Ishikawa (cell line): ENCODE data around the gene HES7.

Source experiments
- CEBPB ChIP-seq: IDR thresholded peaks from 2 replicates; pipeline ENCODE4 v1.6.1; 2012
- CREB1 ChIP-seq: IDR thresholded peaks from 2 replicates; pipeline ENCODE4 v1.6.1; 2012; ENCODE audit warnings: low read depth
- EGR1 ChIP-seq: IDR thresholded peaks from 2 replicates; pipeline ENCODE4 v1.6.1; 2012
- EP300 ChIP-seq: IDR thresholded peaks from 2 replicates; pipeline ENCODE4 v1.6.1; 2012; ENCODE audit warnings: borderline replicate concordance
- FOXM1 ChIP-seq: IDR thresholded peaks from 2 replicates; pipeline ENCODE4 v1.6.1; 2012; ENCODE audit warnings: low read depth, borderline replicate concordance
- MAX ChIP-seq: IDR thresholded peaks from 2 replicates; pipeline ENCODE4 v1.6.1; 2012
- NFIC ChIP-seq: IDR thresholded peaks from 2 replicates; pipeline ENCODE4 v1.6.1; 2012
- RAD21 ChIP-seq: IDR thresholded peaks from 2 replicates; pipeline ENCODE4 v1.6.1; 2012; ENCODE audit warnings: low read depth
- REST ChIP-seq: IDR thresholded peaks from 2 replicates; pipeline ENCODE4 v1.6.1; 2012; ENCODE audit warnings: low read depth, mild to moderate bottlenecking
- TAF1 ChIP-seq: IDR thresholded peaks from 2 replicates; pipeline ENCODE4 v1.6.1; 2012; ENCODE audit warnings: low read depth, mild to moderate bottlenecking
- TCF12 ChIP-seq: IDR thresholded peaks from 2 replicates; pipeline ENCODE4 v1.6.1; 2012; ENCODE audit warnings: low read depth
- TEAD4 ChIP-seq: IDR thresholded peaks from 2 replicates; pipeline ENCODE4 v1.6.1; 2012
- USF1 ChIP-seq: IDR thresholded peaks from 2 replicates; pipeline ENCODE4 v1.6.1; 2012
- YY1 ChIP-seq: IDR thresholded peaks from 2 replicates; pipeline ENCODE4 v1.6.1; 2012; ENCODE audit warnings: low read depth
- ZBTB7A ChIP-seq: IDR thresholded peaks from 2 replicates; pipeline ENCODE4 v1.6.1; 2012; ENCODE audit warnings: low read depth

HES7 gene

GRCh38 chr17:8121407-8121680 lies 2.6 kb downstream of the HES7 start:
- TF ChIP-seq EGR1, result no peak
- TF ChIP-seq CREB1, result no peak
- no peak for TF ChIP-seq FOXM1
- TF ChIP-seq RAD21, result no peak
- no peak for TF ChIP-seq TEAD4
- no peak for TF ChIP-seq NFIC

- TF ChIP-seq FOXM1, result no peak
- TF ChIP-seq USF1, result peak; percentile 15; the same call in 1 of the 2 replicates
- peak; percentile 30 for TF ChIP-seq MAX
- peak; percentile 75 for TF ChIP-seq CEBPB
- no peak; the same call in 1 of the 2 replicates for TF ChIP-seq YY1
- TF ChIP-seq EGR1, result no peak
- no peak for TF ChIP-seq TAF1
- TF ChIP-seq NFIC, result no peak
- TF ChIP-seq EP300, result no peak; the same call in 1 of the 2 replicates
- no peak for TF ChIP-seq REST
- TF ChIP-seq TEAD4, result peak; percentile 94
- TF ChIP-seq CREB1, result no peak
- no peak for TF ChIP-seq RAD21
- 0 out of 2 replicates have a peak, but pooled peaks have one; percentile 53 for TF ChIP-seq ZBTB7A
- 0 out of 2 replicates have a peak, but pooled peaks have one; percentile 42 for TF ChIP-seq TCF12
These were observed 3.1 kb downstream of the HES7 start for GRCh38 chr17:8120520-8121406.

GRCh38 chr17:8119581-8120519 lies 4.1 kb downstream of the HES7 start:
- peak; percentile 10; the same call in 1 of the 2 replicates for TF ChIP-seq NFIC
- TF ChIP-seq ZBTB7A, result no peak
- peak; percentile 95 for TF ChIP-seq TEAD4
- no peak for TF ChIP-seq YY1
- 0 out of 2 replicates have a peak, but pooled peaks have one; percentile 6 for TF ChIP-seq USF1
- peak; percentile 34; the same call in 1 of the 2 replicates for TF ChIP-seq FOXM1
- peak; percentile 62; the same call in 1 of the 2 replicates for TF ChIP-seq CEBPB
- no peak for TF ChIP-seq REST
- TF ChIP-seq CREB1, result 0 out of 2 replicates have a peak, but pooled peaks have one; percentile 24
- peak; percentile 46; the same call in 1 of the 2 replicates for TF ChIP-seq MAX
- TF ChIP-seq RAD21, result no peak
- peak; percentile 24; the same call in 1 of the 2 replicates for TF ChIP-seq TCF12
- no peak; the same call in 1 of the 2 replicates for TF ChIP-seq EP300

GRCh38 chr17:8118769-8119580 lies 4.9 kb downstream of the HES7 start:
- no peak for TF ChIP-seq YY1
- no peak for TF ChIP-seq USF1
- TF ChIP-seq RAD21, result peak; percentile 53; the same call in 1 of the 2 replicates
- TF ChIP-seq TCF12, result no peak
- TF ChIP-seq CEBPB, result 0 out of 2 replicates have a peak, but pooled peaks have one; percentile 43
- TF ChIP-seq TEAD4, result peak; percentile 87
- TF ChIP-seq ZBTB7A, result no peak
- peak; percentile 30 for TF ChIP-seq MAX
- peak; percentile 44; the same call in 1 of the 2 replicates for TF ChIP-seq TAF1
- TF ChIP-seq NFIC, result peak; percentile 12; the same call in 1 of the 2 replicates
- no peak for TF ChIP-seq CREB1
- no peak for TF ChIP-seq REST
- no peak for TF ChIP-seq EGR1
- no peak for TF ChIP-seq EP300
- no peak for TF ChIP-seq FOXM1
